ENCODE measurements around the gene MRPL10. TPM values are rescaled to one million over a fixed set of nuclear protein-coding genes. Genes with fewer than 3 reads are reported as not detected.

The MRPL10 gene
- total and polyA plus RNA-seq, 2 donors from 2014 or later = 38.3 to 52.2 TPM

- peak within 1 kb of the TSS; percentile 79 to 93 (median 86) for H3K4me3 ChIP-seq (ENCODE audit: low read length in 3 of 3)
- H3K9me3 ChIP-seq (ENCODE audit: control insufficient read depth in 2 of 3, insufficient read depth in 1 of 3, low read length in 3 of 3) = no peaks in the 10 kb centered on the region
- no peak for FAIRE-seq
- peak within 1 kb of the TSS in 1 of 2 donors; percentile 34 for H3K27ac ChIP-seq (ENCODE audit: low read depth in 2 of 2, low read length in 2 of 2)
- DNase-seq = peak; percentile 85 to 94 (median 88)
- peak within 1 kb of the TSS; percentile 35 to 84 (median 75) for H3K9ac ChIP-seq (ENCODE audit: low read length in 3 of 3)
- H3K36me3 ChIP-seq (ENCODE audit: control insufficient read depth in 2 of 3, insufficient read depth in 3 of 3, low read length in 3 of 3) = peaks cover 2 to 36% (median 23%) of the 10 kb centered on the region in 3 donors
- no peaks in the 10 kb centered on the region for H3K27me3 ChIP-seq (ENCODE audit: control insufficient read depth, insufficient read depth, low read length)
- peaks cover 0 to 10% (median 0%) of the 10 kb centered on the region in 3 donors for H3K4me1 ChIP-seq (ENCODE audit: control insufficient read depth in 2 of 3, insufficient read depth in 2 of 3, low read depth in 1 of 3, low read length in 3 of 3)
- intact Hi-C loops (cut with DNase I) = no loop called here
- peak; percentile 44 for TF ChIP-seq CTCF (IDR thresholded peaks at IDR 0.05; ENCODE audit: borderline replicate concordance, extremely low read depth, insufficient read depth)
These were observed 9.6 kb downstream of the MRPL10 start, which contains the start of gene OSBPL7 for GRCh38 chr17:47821424-47822391. OSBPL7 (minus strand) TSS chr17:47821794; CDS start chr17:47820278, 1,516 bp downstream.

GRCh38 chr17:47821031-47821423, 10.3 kb downstream of the MRPL10 start:
- H3K9ac ChIP-seq (ENCODE audit: low read length in 3 of 3) = peak overlapping the region; percentile 35 to 84 (median 75)
- peak overlapping the region; percentile 79 to 93 (median 86) for H3K4me3 ChIP-seq (ENCODE audit: low read length in 3 of 3)
- no peak for DNase-seq
- no peaks in the 10 kb centered on the region for H3K9me3 ChIP-seq (ENCODE audit: control insufficient read depth in 2 of 3, insufficient read depth in 1 of 3, low read length in 3 of 3)
- peaks cover 0 to 10% (median 0%) of the 10 kb centered on the region in 3 donors for H3K4me1 ChIP-seq (ENCODE audit: control insufficient read depth in 2 of 3, insufficient read depth in 2 of 3, low read depth in 1 of 3, low read length in 3 of 3)
- intact Hi-C loops (cut with DNase I) = no loop called here
- no peak for TF ChIP-seq CTCF (IDR thresholded peaks at IDR 0.05; ENCODE audit: borderline replicate concordance, extremely low read depth, insufficient read depth)
- H3K36me3 ChIP-seq (ENCODE audit: control insufficient read depth in 2 of 3, insufficient read depth in 3 of 3, low read length in 3 of 3) = peaks cover 2 to 29% (median 16%) of the 10 kb centered on the region in 3 donors
- no peak overlapping the region for H3K27ac ChIP-seq (ENCODE audit: low read depth in 2 of 2, low read length in 2 of 2)
- FAIRE-seq = no peak
- no peaks in the 10 kb centered on the region for H3K27me3 ChIP-seq (ENCODE audit: control insufficient read depth, insufficient read depth, low read length)

GRCh38 chr17:47820033-47820789, 11.1 kb downstream of the MRPL10 start:
- Histone ChIP-seq H3K27ac (ENCODE audit: low read depth in 2 of 2, low read length in 2 of 2) (no peak overlapping the region), H3K4me1 (ENCODE audit: control insufficient read depth in 2 of 3, insufficient read depth in 2 of 3, low read depth in 1 of 3, low read length in 3 of 3) (peaks cover 0 to 10% (median 0%) of the 10 kb centered on the region in 3 donors), H3K9ac (ENCODE audit: low read length in 3 of 3) (peak overlapping the region in 1 of 3 donors; percentile 84), H3K27me3 (ENCODE audit: control insufficient read depth, insufficient read depth, low read length) (no peaks in the 10 kb centered on the region), H3K9me3 (ENCODE audit: control insufficient read depth in 2 of 3, insufficient read depth in 1 of 3, low read length in 3 of 3) (no peaks in the 10 kb centered on the region), H3K4me3 (ENCODE audit: low read length in 3 of 3) (no peak overlapping the region), H3K36me3 (ENCODE audit: control insufficient read depth in 2 of 3, insufficient read depth in 3 of 3, low read length in 3 of 3) (peaks cover 2 to 30% (median 12%) of the 10 kb centered on the region in 3 donors)
- DNase-seq = peak in 1 of 5 donors; percentile 69
- intact Hi-C loops (cut with DNase I) = no loop called here
- TF ChIP-seq CTCF (IDR thresholded peaks at IDR 0.05; ENCODE audit: borderline replicate concordance, extremely low read depth, insufficient read depth) = no peak
- no peak for FAIRE-seq
